HL-60/S4 (cell line): ENCODE data around the gene BTNL9.
"Not testable (repeated sequence)": the region's sequence is repeated elsewhere in the genome, so short reads cannot be mapped to it uniquely, and the experiment has no call there.

ENCODE experiments used
- in situ Hi-C: fragments of 300-500 bp; cut with MboI; formaldehyde crosslinking; loops from 2 replicates; pipeline ENCODE4 v1.14.3; 2022; ENCODE audit warnings: low sequenced_read_pairs

The BTNL9 gene

DNA sequence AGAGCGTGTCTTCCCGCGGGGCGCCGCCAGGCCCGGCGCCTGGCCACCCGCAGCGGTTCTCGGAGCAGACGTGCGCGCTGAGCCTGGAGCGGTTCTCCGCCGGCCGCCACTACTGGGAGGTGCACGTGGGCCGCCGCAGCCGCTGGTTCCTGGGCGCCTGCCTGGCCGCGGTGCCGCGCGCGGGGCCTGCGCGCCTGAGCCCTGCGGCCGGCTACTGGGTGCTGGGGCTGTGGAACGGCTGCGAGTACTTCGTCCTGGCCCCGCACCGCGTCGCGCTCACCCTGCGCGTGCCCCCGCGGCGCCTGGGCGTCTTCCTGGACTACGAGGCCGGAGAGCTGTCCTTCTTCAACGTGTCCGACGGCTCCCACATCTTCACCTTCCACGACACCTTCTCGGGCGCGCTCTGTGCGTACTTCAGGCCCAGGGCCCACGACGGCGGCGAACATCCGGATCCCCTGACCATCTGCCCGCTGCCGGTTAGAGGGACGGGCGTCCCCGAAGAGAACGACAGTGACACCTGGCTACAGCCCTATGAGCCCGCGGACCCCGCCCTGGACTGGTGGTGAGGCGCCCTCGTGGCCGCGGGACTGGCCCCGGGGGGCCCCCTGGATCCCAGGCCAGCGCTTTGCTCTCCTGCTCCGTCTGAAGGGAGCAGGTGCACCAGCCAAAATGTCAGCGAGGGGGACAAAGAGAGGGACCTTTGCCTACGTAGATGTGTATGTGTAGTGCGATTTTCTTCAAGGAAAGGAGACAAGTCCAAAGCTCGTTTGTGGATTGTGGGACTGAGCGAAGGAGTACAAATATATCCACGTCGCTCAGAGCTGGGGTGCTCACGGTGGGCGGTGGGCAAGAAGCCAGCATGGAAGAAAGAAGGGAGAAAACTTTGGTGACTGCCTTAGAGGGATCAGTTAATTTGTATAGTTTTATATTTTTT is 19.5 kb downstream of the BTNL9 start:
- in situ Hi-C loops: no loop called here

DNA sequence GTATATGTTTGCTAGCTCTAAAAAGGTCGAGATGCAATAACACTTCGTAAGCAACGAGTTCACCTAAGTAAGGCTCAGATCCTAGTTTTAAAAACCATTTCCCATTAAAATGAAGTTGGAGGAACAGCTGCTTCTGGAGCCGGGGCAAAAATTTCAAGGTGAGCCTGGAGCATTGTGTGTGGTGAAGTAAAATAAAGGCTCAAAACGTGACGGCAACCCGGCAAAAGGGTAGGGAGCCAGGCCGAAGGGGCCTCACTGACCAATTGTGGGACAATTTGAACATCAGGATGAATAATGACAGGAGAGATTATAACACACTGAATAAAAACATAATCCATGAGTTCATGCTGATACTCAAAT is 20.1 kb downstream of the BTNL9 start:
- in situ Hi-C loops: no loop called here

DNA sequence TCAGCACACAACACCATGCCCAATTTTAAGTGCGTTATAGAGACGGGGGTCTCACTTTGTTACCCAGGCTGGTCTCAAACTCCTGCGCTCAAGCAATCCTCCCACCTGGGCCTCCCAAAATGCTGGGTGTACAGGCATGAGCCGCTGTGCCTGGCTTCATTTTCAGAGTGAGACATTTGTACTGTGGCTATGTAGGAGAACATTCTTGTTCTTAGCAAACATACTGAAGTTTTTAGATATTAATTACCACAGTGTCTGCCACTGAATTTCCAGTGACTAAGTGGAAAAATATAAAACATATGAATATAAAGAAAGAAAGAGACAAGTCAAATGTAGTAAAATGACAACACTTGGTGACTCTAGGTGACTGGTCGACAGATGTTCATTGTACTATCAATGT is 20.9 kb downstream of the BTNL9 start:
- in situ Hi-C loops: no loop called here

DNA sequence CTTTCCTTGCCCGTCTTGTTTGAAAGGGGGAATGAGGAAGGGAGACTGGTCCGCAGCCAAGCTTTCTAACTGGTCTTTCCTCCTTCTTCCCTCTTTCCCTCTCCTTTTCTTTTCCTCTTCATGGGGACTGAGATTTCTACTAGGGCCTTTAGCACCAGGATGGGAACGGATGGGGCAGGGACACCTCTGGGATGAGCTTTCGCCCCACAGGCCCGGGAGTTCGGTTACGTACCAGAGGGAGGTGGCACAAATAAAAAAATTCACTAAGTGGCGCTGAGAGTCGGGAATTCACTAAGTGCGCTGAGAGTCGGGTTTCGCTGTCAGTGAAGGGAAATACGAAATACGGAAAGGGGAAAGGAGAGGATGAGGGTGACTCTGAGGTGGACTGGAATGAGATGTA is 21.6 kb downstream of the BTNL9 start:
- in situ Hi-C loops: no loop called here

DNA sequence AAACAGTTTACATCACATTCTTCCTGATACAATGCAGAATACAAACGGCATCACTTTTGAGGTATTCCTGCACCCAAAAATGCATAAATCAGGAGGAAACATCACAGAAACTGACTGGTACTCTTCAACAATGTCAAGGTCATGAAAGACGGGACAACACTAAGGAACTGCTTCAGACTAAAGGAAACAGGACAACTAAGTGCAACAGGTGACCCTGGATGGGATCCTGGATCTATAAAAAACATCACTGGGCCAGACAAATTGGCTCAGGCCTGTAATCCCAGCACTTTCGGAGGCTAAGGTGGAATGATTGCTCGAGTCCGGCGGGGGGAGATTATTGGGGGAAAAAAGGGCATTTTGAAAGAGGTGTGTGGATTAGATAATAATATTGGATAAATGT is 22.6 kb downstream of the BTNL9 start:
- in situ Hi-C loops: no loop called here

DNA sequence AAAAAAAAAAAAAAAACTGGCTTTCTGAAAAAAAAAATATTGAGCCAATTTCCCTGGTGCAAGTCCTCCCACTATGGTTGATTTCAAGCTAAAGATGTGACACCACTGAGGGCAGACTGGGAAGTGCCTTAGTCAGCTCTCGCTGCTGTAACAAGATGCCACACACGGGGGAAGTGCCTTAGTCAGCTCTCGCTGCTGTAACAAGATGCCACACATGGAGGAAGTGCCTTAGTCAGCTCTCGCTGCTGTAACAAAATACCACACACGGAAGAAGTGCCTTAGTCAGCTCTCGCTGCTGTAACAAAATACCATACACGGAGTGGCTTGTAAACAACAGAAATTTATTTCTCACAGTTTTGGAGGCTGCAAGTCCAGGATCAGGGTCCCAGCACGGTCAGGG is 23.4 kb downstream of the BTNL9 start:
- in situ Hi-C loops: no loop called here

DNA sequence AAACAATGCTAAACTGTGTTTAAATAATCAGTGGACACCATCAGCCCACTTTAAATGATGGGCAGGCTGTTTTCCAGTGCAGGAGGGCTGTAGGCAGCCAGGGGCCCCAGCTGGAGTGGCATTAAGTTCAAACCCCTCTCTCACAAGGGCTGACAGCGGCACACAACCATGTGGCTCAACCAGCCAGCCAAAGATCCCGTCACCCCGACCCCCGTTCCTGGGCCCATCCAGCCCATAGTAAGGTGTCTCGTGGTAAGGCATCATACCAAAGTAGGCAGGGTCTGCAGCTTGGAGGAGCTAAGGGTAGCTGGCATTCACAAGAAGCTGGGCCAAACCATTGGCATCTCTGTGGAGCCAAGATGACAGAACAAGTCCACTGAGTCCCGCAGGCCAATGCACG is 24.9 kb downstream of the BTNL9 start:
- in situ Hi-C loops: no loop called here

DNA sequence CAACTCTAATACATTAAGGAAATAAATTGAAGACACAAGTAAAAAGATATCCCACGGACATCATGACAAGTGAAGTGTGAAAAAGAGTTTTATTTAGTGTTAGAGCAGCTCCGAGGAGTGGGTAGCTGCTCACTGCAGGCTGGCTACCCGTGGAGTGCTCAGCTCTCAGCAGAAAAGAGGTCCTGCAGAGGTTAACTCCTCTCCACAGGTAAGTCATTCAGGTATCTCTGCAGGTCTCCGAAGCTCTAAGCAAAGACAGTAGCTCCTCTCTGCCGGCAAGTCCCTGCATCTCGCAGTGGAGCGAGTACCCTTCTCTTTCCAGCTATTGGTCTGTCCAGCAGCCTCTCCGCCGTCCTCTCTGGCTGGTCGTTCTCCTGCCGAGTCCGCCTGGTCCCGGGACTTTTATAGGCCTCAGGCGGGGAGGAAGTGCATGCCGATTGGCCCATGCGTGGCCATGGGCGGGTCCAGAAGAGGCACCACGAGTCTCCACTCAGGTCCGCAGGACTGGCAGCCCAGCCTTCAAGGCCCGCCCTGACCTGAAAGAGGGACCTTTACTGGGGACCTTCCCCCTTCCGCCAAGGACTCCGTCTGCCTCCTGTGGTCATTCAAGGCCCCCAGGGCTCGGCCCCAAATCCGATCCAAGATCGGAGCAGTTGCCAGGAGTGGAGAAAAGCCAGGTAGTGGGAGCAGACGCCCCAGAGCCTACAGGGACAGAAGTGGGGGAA is 29.9 kb downstream of the BTNL9 start:
- in situ Hi-C loops: no loop called here

DNA sequence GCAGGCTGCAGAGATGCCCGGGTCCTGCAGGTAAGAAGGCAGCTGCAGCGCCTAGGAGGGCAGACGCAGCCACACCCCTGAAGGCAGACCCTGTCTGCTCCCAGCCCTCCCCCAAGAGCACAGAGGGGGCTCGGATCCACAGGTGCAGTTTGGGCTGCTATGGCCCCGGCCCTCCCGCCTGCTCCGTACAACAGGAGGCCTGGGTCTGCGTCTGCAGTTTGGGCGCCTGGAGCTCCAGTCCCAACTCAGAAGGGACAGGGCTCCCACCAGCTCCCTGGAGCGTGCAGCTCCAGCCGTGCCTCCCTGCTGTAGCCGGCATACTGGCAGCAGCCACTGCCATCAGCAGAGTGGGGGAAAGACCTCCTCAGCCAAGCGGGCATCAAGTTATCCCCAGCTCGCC is 30.5 kb downstream of the BTNL9 start:
- in situ Hi-C loops: no loop called here

DNA sequence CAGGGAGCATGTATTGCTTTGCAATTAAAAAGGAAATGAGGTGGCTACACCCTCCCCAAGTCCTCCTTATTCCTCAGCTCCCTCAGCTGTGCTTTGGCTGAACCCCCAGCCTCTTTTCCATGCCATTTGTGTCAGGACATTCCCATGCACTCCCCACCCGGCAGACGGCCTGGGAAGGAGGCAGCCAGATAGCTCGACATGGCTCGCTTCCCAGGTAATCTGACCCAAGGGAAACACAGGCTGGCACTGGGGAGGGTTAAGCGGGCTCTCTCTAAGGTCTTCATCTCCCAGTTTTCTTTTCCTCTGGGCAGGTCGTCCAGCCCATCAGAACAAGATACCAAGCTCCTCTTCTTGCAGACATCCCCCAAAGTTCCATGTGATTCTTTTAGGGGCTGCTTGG is 31.2 kb downstream of the BTNL9 start:
- in situ Hi-C loops: no loop called here

DNA sequence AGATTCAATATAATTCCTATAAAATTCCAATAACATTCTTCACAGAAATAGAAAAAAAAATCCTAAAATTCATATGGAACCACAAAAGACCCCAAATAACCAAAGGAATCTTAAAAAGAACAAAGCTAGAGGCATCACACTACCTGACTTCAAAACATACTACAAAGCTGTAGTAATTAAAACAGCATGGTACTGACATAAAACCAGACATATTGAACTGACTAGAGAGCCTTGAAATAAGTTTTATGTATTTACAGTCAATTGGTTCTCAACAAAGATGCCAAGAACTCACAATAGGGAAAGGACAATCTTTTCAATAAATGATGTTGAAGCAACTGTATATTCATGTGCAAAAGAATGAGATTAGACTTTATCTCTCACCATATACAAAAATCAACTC is 36.9 kb downstream of the BTNL9 start:
- in situ Hi-C loops: no loop called here

DNA sequence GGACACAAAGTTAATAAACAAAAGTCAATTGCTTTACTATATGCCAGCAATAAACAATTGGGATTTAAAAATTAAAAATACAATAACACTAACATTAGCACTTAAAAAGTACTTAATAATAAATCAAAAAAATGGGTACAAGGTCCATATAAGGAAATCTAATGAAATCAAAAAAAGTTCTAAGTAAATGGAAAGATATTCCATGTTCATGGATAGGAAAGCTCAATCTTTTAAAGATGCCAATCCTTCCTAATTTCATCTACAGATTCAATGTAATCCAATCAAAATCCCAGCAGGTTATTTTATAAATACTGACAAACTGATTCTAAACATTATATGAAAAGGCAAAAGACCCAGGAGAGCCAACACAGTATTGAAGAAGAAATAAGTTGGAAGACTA is 41.9 kb downstream of the BTNL9 start:
- in situ Hi-C loops: no loop called here

DNA sequence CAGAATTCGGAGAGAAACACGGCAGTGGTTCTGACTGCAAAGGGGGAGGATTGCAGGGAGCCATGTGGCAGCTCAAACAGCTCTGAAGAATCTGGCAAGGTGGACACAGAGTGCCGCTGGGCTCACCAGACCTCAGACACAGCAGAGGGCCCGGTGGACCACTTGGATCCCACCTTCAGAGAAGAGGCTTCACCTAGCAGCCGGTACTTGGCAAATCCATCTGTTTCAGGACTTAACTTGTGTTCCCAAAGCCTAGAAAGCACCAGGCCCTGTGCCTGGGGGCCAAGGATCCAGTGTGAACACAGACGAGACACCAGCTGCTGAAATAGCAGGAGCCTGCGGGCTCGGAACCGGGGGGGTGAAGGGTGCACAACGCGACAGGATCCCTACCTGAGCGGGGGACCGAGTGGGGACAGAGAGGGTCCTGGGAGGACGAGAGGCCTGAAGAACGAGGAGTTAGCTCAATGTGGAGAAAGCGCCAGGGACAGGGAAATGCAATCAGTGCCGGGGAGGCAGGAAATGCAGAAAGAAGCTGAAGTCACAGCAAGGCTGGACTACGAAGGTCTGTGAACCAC is 44.6 kb downstream of the BTNL9 start:
- in situ Hi-C loops: no loop called here

DNA sequence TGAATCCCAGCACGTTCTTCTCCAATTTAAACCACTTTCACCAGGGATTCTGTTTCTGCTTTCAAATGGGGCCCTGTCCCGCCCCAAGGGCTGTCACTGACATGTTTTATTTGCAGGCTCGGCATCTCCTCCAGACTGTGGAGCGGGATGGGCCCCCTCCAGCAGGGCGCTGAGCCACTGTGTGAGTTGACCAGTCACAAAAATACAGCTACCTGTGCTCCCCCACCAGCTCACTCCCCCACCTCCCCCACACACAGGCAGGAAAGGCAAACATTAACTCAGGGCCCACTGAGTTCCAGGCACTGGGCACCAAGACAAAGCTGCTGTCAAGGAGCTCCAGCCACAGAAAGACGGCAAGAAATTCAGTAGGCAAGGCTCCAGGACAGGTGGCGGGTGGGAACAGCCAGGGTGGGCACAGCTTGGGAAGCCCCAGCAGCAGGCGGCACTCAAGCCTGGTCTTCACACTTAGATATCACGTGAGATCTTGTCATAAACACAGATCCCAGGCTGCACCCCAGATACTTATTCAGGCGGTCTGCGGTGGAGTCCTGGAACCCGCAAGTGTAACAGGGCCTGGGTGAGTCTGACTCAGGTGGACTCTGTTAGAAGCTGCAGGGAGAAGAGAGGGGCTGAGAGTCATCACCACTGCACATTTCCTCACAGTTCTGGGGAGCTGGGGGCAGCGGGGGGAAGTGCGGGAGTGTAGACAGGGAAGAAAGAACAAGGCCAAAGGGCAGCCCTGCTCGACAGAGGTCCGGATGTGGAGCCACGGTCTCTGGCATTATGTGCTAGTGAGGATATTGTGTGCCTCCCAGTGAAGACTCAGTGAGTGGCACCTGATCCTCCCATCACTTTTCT is 46.2 kb downstream of the BTNL9 start:
- in situ Hi-C loops: no loop called here

DNA sequence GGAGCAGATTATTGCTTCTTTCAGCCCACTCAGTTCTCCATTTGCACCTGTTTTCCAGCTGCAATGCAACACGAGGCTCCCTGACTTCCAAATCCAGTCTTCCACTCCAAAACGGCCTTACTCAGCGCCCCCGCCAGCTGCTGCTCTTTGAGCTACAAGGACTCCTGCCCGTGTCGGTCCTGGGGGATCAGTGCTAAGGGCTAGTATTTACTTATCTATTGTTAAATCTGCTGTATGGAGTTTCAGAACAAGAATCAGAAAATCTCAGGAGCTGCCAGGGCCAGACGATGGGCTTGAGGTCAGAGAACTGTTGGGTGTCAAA is 46.8 kb downstream of the BTNL9 start:
- in situ Hi-C loops: no loop called here

DNA sequence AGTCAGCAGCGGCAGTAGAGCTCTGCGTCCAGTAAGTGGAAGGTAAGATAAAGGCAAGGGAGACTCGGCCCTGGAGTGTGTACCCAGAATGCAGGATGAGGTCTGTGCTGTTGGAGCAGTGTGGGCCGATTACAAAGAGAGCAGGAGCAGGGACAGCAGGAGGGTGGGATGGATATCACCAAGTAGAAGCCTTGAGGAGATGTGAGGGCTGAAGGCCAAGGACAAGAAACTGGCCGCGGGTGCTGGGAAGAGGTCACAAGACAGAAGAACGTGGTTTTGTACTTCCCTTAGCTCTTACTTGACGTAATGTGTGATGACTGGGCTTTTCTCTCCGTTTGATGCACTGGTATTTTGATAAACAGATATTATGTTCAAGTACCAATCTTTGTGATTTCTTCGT is 47.2 kb downstream of the BTNL9 start:
- in situ Hi-C loops: no loop called here

DNA sequence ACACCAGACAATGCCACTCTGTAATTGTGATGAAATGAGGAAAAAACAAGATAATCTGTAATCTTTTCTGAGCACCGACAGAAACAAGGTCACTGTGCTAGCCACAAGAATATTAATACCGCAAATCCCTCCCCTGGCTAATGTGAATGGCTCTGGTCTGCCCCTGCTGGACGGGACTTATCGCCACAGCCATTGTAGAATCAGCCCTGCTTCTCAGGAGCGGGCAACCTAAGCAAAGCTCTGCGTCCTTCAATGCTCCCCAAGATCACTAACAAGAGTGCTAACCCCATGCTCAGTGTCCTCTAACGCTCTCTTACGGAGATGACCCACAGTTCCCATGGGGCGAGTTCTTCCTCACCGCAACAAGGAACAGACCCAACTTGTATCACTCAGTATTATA is 48.2 kb downstream of the BTNL9 start:
- in situ Hi-C loops: no loop called here

DNA sequence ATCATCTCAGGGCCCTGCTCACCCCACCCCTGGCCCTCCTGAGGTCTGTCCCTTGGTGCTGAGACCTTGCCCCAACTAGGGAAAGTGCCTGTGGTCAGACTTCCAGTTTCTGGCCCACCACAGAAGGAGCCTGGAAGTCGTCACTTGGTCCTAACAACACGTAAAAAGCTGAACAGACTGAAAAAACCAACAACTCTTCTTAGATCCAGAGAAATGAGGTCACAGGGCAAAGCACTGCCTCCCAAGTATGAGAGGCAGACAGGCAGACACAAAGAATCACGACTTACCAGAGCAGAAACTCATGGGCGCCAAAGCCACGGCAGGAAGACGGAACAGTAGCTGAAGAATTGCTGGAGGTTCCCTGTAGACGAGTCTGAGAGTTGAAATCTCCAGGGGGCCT is 52.4 kb downstream of the BTNL9 start:
- in situ Hi-C loops: no loop called here

DNA sequence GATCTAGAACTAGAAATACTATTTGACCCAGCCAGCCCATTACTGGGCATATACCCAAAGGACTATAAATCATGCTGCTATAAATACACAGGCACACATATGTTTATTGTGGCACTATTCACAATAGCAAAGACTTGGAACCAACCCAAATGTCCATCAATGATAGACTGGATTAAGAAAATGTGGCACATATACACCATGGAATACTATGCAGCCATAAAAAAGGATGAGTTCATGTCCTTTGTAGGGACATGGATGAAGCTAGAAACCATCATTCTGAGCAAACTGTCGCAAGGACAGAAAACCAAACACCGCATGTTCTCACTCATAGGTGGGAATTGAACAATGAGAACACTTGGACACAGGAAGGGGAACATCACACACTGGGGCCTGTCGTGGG is 55.1 kb downstream of the BTNL9 start:
- in situ Hi-C loops: not testable (repeated sequence)

DNA sequence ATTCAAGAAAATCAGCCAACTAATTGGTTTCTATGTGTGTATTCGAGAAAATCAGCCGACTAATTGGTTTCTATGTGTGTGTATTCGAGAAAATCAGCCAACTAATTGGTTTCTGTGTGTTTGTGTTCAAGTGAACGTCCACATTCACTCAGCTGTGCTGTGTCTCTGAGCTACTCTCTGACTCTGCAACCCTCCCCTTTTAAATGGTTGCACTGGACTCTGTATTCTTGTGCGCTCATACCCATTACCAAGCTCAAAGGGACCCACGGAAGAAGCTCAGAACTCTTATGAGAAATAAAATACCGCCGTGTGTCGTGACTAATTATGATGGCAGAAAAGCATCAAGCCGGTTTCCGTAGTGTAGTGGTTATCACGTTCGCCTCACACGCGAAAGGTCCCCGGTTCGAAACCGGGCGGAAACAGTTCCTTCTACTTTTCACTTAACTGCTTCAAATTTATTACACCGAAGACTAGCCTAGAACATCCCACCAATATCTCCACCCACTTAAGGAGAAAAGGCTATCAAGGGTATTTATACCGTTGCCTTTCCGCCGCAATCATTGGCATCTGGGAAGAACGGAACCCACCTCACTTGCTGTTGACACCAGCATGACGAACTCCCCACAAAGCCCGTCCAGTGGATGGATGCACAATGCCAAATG is 56.8 kb downstream of the BTNL9 start:
- in situ Hi-C loops: not testable (repeated sequence)

DNA sequence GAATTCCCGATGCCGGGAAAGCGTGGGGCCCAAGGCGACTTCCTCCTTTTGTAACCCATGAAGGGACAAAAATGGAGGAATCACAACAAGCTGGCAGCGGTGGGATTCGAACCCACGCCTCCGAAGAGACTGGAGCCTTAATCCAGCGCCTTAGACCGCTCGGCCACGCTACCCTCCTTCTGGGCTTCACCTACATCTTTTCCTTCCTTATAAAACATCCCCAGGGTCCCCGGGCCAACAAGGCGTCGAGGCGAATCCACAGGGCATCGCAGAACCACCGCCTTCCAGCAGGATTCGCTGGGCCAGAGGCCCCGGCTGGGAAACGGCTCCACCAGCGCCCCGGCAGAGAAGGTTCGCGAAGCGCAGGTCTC is 57.3 kb downstream of the BTNL9 start:
- in situ Hi-C loops: not testable (repeated sequence)
